A549 (cell line): ENCODE data around the gene POC1B. TPM values are rescaled to one million over a fixed set of nuclear protein-coding genes. Genes with fewer than 3 reads are reported as not detected.

ENCODE experiments used
- ATAC-seq, 2 experiments: fragments of 200-7000 bp in 1 of 2; fragments of >200 bp in 1 of 2; cut with Nextera tagmentation in 1 of 2; cut with Tn5 transposase in 1 of 2; 3 replicates each; pipeline versions ENCODE4 v1.8.0 to v1.9.1; 2018 to 2020; ENCODE audit warnings: mild to moderate bottlenecking in 1 of 2, moderate library complexity in 1 of 2
- CTCF ChIA-PET: fragments of 300-600 bp; sonication (Branson Sonifier 250); formaldehyde crosslinking; extraction: SDS; loops from one replicate; lab custom pipeline; 2021; ENCODE audit warnings: antibody characterized with exemption, inconsistent platforms; lab: Yijun Ruan, JAX
- POLR2A ChIA-PET: fragments of 350-600 bp; formaldehyde crosslinking; extraction: SDS; loops from one replicate; lab custom pipeline; 2021; ENCODE audit warnings: antibody characterized with exemption, inconsistent platforms; lab: Yijun Ruan, JAX
- DNase-seq, 2 experiments: peaks; one replicate each; pipeline versions ENCODE4 v3.0.0 to v3.0.0-alpha.2; 2011 to 2016; ENCODE audit warnings: low read depth in 1 of 2, low spot score in 1 of 2
- FAIRE-seq: peaks from 2 replicates; lab custom pipeline; 2011; peaks lifted over from hg19 to GRCh38; lab: Jason Lieb, UNC
- H3K27ac ChIP-seq, 2 experiments: fragments of >200 bp; sonication (Bioruptor Twin); formaldehyde crosslinking; 3 replicates each; pipeline ENCODE4 v1.5.1; 2016 to 2017
- H3K4me1 ChIP-seq: fragments of >200 bp; sonication (Bioruptor Twin); formaldehyde crosslinking; 3 replicates; pipeline ENCODE4 v1.6.1; 2016
- H3K4me2 ChIP-seq: fragments of >200 bp; sonication (Bioruptor Twin); formaldehyde crosslinking; 3 replicates; pipeline ENCODE4 v1.6.1; 2016
- H3K4me3 ChIP-seq: fragments of >200 bp; sonication (Bioruptor Twin); formaldehyde crosslinking; 3 replicates; pipeline ENCODE4 v1.5.1; 2016
- H3K9me3 ChIP-seq: fragments of >200 bp; sonication (Bioruptor Twin); formaldehyde crosslinking; 3 replicates; pipeline ENCODE4 v1.6.1; 2016
- BCL3 ChIP-seq: fragments of >200 bp; sonication (Bioruptor Twin); formaldehyde crosslinking; IDR thresholded peaks from 3 replicates; pipeline ENCODE4 v1.6.1; 2016
- BHLHE40 ChIP-seq: IDR thresholded peaks from 2 replicates; pipeline ENCODE4 v1.6.1; 2012; ENCODE audit warnings: low read depth, low read length, inconsistent platforms
- CEBPB ChIP-seq, 2 experiments: fragments of >200 bp in 1 of 2; sonication (Bioruptor Twin) in 1 of 2; formaldehyde crosslinking in 1 of 2; IDR thresholded peaks; 2 replicates each; pipeline ENCODE4 v1.6.1; 2012 to 2016
- EHF ChIP-seq: fragments of 250-450 bp; sonication (Bioruptor Pico); IDR thresholded peaks from 2 replicates; pipeline ENCODE4 v1.5.0; 2020; ENCODE audit warnings: mild to moderate bottlenecking
- EHMT2 ChIP-seq: fragments of 200-600 bp; sonication (generic); IDR thresholded peaks from 2 replicates; pipeline ENCODE4 v1.6.1; 2016; ENCODE audit warnings: antibody characterized with exemption, low read depth, mild to moderate bottlenecking, moderate library complexity
- ELK1 ChIP-seq: fragments of 150-350 bp; IDR thresholded peaks from 2 replicates; pipeline ENCODE4 v1.6.1; 2014; ENCODE audit warnings: low read depth, mild to moderate bottlenecking, low read length
- FOSB ChIP-seq: fragments of 250-450 bp; sonication (Bioruptor Pico); IDR thresholded peaks from 2 replicates; pipeline ENCODE4 v1.5.0; 2020; ENCODE audit warnings: mild to moderate bottlenecking, moderate library complexity
- FOXS1 ChIP-seq: fragments of 250-450 bp; sonication (Bioruptor Pico); IDR thresholded peaks from 2 replicates; pipeline ENCODE4 v1.5.0; 2020; ENCODE audit warnings: mild to moderate bottlenecking, moderate library complexity
- HDAC2 ChIP-seq: fragments of 200-600 bp; sonication (generic); IDR thresholded peaks from 2 replicates; pipeline ENCODE4 v1.6.1; 2016
- HEYL ChIP-seq: fragments of 250-450 bp; sonication (Bioruptor Pico); IDR thresholded peaks from 2 replicates; pipeline ENCODE4 v1.8.0; 2021; ENCODE audit warnings: mild to moderate bottlenecking, moderate library complexity
- HOXB5 ChIP-seq: fragments of 250-450 bp; sonication (Bioruptor Pico); IDR thresholded peaks from 2 replicates; pipeline ENCODE4 v1.5.0; 2020; ENCODE audit warnings: mild to moderate bottlenecking, moderate library complexity
- JUNB ChIP-seq: fragments of >200 bp; sonication (Bioruptor Twin); formaldehyde crosslinking; IDR thresholded peaks from 2 replicates; pipeline ENCODE4 v1.6.1; 2016
- KDM5A ChIP-seq: fragments of 200-600 bp; sonication (generic); IDR thresholded peaks from 2 replicates; pipeline ENCODE4 v1.6.1; 2016; ENCODE audit warnings: antibody characterized with exemption, mild to moderate bottlenecking
- MAFK ChIP-seq: fragments of 450-650 bp; IDR thresholded peaks from 2 replicates; pipeline ENCODE4 v1.6.1; 2014; ENCODE audit not compliant: partially characterized antibody
- MAZ ChIP-seq: fragments of 150-350 bp; IDR thresholded peaks from 2 replicates; pipeline ENCODE4 v1.6.1; 2014; ENCODE audit warnings: antibody characterized with exemption, low read depth, low read length, borderline replicate concordance
- MYC ChIP-seq: IDR thresholded peaks from 2 replicates; pipeline ENCODE4 v1.6.1; 2012; ENCODE audit warnings: mild to moderate bottlenecking, inconsistent platforms, low read length, improper control_type of control experiment, borderline replicate concordance
- PBX3 ChIP-seq: IDR thresholded peaks from 2 replicates; pipeline ENCODE4 v1.6.1; 2012
- POLR2A ChIP-seq: IDR thresholded peaks from 2 replicates; pipeline ENCODE4 v1.6.1; 2012; ENCODE audit warnings: mild to moderate bottlenecking, low read length
- POLR2AphosphoS2 ChIP-seq: conservative IDR thresholded peaks from 2 replicates; pipeline ENCODE4 v1.6.1; 2012; ENCODE audit warnings: low read length, improper control_type of control experiment, inconsistent platforms
- RAD21 ChIP-seq, 2 experiments: fragments of >200 bp in 1 of 2; sonication (Bioruptor Twin) in 1 of 2; formaldehyde crosslinking in 1 of 2; IDR thresholded peaks in 1 of 2; conservative IDR thresholded peaks in 1 of 2; 2 replicates in 1 of 2; 3 replicates in 1 of 2; pipeline ENCODE4 v1.6.1; 2012 to 2018; ENCODE audit warnings: inconsistent platforms in 1 of 2
- RCOR1 ChIP-seq: fragments of 150-350 bp; IDR thresholded peaks from 2 replicates; pipeline ENCODE4 v1.6.1; 2014; ENCODE audit warnings: antibody characterized with exemption, low read length, low read depth
- REST ChIP-seq: fragments of 200-600 bp; sonication (generic); IDR thresholded peaks from 2 replicates; pipeline ENCODE4 v1.6.1; 2016; ENCODE audit warnings: antibody characterized with exemption, mild to moderate bottlenecking, moderate library complexity
- RFX5 ChIP-seq: fragments of 450-650 bp; IDR thresholded peaks from 2 replicates; pipeline ENCODE4 v1.7.1; 2014; ENCODE audit warnings: antibody characterized with exemption, mild to moderate bottlenecking, moderate library complexity
- TP53 ChIP-seq: fragments of 250-450 bp; sonication (Bioruptor Pico); IDR thresholded peaks from 2 replicates; pipeline ENCODE4 v1.5.0; 2021; ENCODE audit warnings: mild to moderate bottlenecking, moderate library complexity
- USF2 ChIP-seq: fragments of 450-650 bp; IDR thresholded peaks from 2 replicates; pipeline ENCODE4 v1.6.1; 2014; ENCODE audit warnings: antibody characterized with exemption
- ZC3H11A ChIP-seq: fragments of 450-650 bp; IDR thresholded peaks from 2 replicates; pipeline ENCODE4 v1.6.1; 2014; ENCODE audit warnings: antibody characterized with exemption, mild to moderate bottlenecking
- WGBS: methylation state at CpG from one replicate; pipeline ENCODE4 v1.1.6; 2017; ENCODE audit errors: missing lambda C conversion rate; 5-methylcytosine and 5-hydroxymethylcytosine counted together
- polyA plus RNA-seq, 4 experiments: library from polyadenylated mRNA; depleted of rRNA in 3 of 4; stranded (reverse); fragments of >200 nt; fragmentation: RNase III in 1 of 4; extraction: RNeasy Plus Mini Kit Qiagen cat#74134 plus additional on column Dnase treatment in 1 of 4; gene quantifications; 2 replicates in 3 of 4; 3 replicates in 1 of 4; pipeline ENCODE4 v1.2.3, GENCODE V29; 2011 to 2017

The POC1B gene
- polyA plus RNA-seq, 2 of the 4 experiments (the other 2 are of a cell fraction): 10.8 to 38.6 TPM

- Histone ChIP-seq H3K4me3 (no peak overlapping the region), H3K4me2 (no peak overlapping the region), H3K9me3 (no peaks in the 10 kb centered on the region), H3K4me1 (no peaks in the 10 kb centered on the region), H3K27ac (no peak overlapping the region)
- FAIRE-seq: no peak
- ChIA-PET CTCF (no interaction called here), POLR2A (no interaction called here)
- DNase-seq: no peak
- ATAC-seq: no peak
- TF ChIP-seq RAD21 (conservative IDR thresholded peaks at IDR 0.05 in 1 of 2, IDR thresholded peaks at IDR 0.05 in 1 of 2) (no peak), RCOR1 (no peak), EHMT2 (no peak), RFX5 (no peak), USF2 (no peak), HOXB5 (CRISPR knock-in tag) (no peak), PBX3 (no peak), POLR2A (no peak)
- 85% methylated on average over 5 of the region's 5 CpGs for WGBS
Observed at GRCh38 chr12:89568484-89568883, 42.6 kb upstream of the POC1B start.

GRCh38 chr12:89567691-89568239 lies 41.9 kb upstream of the POC1B start:
- TF ChIP-seq POLR2AphosphoS2 (no peak), HEYL (CRISPR knock-in tag) (no peak), BHLHE40 (no peak), TP53 (no peak), JUNB (no peak), FOXS1 (CRISPR knock-in tag) (no peak), EHF (CRISPR knock-in tag) (no peak), ELK1 (no peak), HDAC2 (no peak)
- TF ChIP-seq, all 56 proteins: peak for 0
- ATAC-seq (no peak), FAIRE-seq (no peak), DNase-seq (no peak)
- no peak overlapping the region for H3K4me2 ChIP-seq
- H3K4me1 ChIP-seq: no peaks in the 10 kb centered on the region
- no peaks in the 10 kb centered on the region for H3K9me3 ChIP-seq
- WGBS: 85% methylated on average over 3 of the region's 3 CpGs
- no peak overlapping the region for H3K27ac ChIP-seq
- no peak overlapping the region for H3K4me3 ChIP-seq
- CTCF ChIA-PET: no interaction called here
- POLR2A ChIA-PET: no interaction called here

GRCh38 chr12:89566615-89567014 lies 40.8 kb upstream of the POC1B start:
- FAIRE-seq (no peak), ATAC-seq (no peak), DNase-seq (no peak)
- Histone ChIP-seq H3K9me3 (no peaks in the 10 kb centered on the region), H3K4me3 (no peak overlapping the region), H3K27ac (no peak overlapping the region), H3K4me2 (no peak overlapping the region), H3K4me1 (no peaks in the 10 kb centered on the region)
- POLR2A ChIA-PET: no interaction called here
- TF ChIP-seq FOSB (no peak), MAFK (no peak), POLR2A (no peak), FOXS1 (CRISPR knock-in tag) (no peak), BHLHE40 (no peak), HDAC2 (no peak), MYC (no peak)
- CTCF ChIA-PET: interaction anchor here (2.0 kb wide), 1 partner anchor 24 kb away, joined by 6 read pairs; no protein-coding TSS in a partner anchor

- Histone ChIP-seq H3K9me3 (no peaks in the 10 kb centered on the region), H3K4me1 (no peaks in the 10 kb centered on the region), H3K27ac (no peak overlapping the region), H3K4me2 (no peak overlapping the region), H3K4me3 (no peak overlapping the region)
- ChIA-PET POLR2A (no interaction called here), CTCF (interaction anchor here (2.0 kb wide), 1 partner anchor 22 kb away, joined by 6 read pairs; no protein-coding TSS in a partner anchor)
- FAIRE-seq (no peak), DNase-seq (no peak), ATAC-seq (no peak)
- TF ChIP-seq KDM5A (no peak), ZC3H11A (no peak), RCOR1 (no peak), RFX5 (no peak), MAZ (no peak), REST (no peak), CEBPB (IDR thresholded peaks at IDR 0.05) (no peak), BCL3 (no peak)
Observed at GRCh38 chr12:89565002-89565401, 39.2 kb upstream of the POC1B start.
